Prostate gland (tissue), 2 donors: Measurements from ENCODE around the gene AGPS.

Source experiments
- CTCF ChIP-seq, 4 experiments: fragments of 200-600 bp in 2 of 4; fragments of 450-650 bp in 2 of 4; sonication (generic) in 2 of 4; IDR thresholded peaks; 1 replicate in 3 of 4; 2 replicates in 1 of 4; pipeline ENCODE4 v1.5.1; 2016 to 2019; ENCODE audit warnings: antibody characterized with exemption in 4 of 4, mild to moderate bottlenecking in 2 of 4, moderate library complexity in 2 of 4
- POLR2A ChIP-seq: fragments of 450-650 bp; IDR thresholded peaks from one replicate; pipeline ENCODE4 v1.6.1; 2016; ENCODE audit warnings: antibody characterized with exemption, mild to moderate bottlenecking

GRCh38 chr2:177516824-177517544 lies 124.4 kb downstream of the AGPS start:
- TF ChIP-seq CTCF (IDR thresholded peaks at IDR 0.05) (no peak), POLR2A (no peak)
